GM21529 (cell line): ENCODE measurements around the gene SLIT1.
A peak's percentile ranks its signal among the peaks of the same experiment; 100 is the strongest.

Experiments
- ATAC-seq: cut with Tn5 transposase; IDR thresholded peaks from one replicate; pipeline ENCODE4 v1.9.1; 2021; ENCODE audit not compliant: unreplicated experiment

SLIT1 gene

GRCh38 chr10:97006364-97006763 lies 179.4 kb downstream of the SLIT1 start:
- ATAC-seq = no peak

DNA sequence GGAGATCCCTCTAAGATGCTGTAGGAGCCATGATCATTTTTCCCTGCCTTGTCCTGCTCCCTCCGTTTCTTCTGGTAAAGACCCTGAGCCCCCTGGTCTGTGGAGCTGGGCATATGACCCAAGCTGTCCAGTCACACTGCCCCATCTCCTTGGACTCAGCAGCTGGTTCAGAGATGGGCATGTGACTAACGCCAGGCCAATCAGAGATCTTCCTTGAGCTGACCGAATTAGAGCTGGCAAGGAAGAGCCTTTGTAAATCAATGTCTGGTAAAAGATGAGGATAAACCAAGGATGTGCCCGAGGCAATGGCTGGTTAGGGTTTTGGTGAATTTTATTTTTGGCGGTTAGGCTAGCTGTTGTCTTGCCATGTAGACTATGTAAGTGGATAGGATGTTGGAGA lies 180.4 kb downstream of the SLIT1 start:
- no peak for ATAC-seq

GRCh38 chr10:97004591-97004990 lies 181.2 kb downstream of the SLIT1 start:
- ATAC-seq = no peak

DNA sequence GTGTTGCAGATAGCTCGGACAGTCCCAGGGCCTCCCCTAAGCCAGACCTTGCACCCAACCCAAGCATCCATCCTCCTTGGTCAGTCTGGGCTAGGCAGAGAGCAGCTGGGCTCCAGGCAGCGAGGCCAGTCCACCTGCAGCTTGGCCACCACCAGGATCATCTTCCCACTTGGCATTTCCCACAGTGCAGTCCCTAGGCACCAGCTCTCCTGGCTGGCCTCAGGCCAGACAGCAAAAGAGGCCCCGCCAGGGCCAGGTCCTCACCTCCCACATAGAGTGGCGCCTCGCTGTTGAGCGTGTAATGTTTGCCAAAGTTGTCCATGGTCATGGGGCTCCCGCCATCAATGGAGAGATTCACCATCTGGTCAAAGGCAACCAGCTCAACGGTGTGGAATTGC lies 182.0 kb downstream of the SLIT1 start:
- no peak for ATAC-seq

GRCh38 chr10:97003151-97003803 lies 182.5 kb downstream of the SLIT1 start:
- ATAC-seq = no peak

DNA sequence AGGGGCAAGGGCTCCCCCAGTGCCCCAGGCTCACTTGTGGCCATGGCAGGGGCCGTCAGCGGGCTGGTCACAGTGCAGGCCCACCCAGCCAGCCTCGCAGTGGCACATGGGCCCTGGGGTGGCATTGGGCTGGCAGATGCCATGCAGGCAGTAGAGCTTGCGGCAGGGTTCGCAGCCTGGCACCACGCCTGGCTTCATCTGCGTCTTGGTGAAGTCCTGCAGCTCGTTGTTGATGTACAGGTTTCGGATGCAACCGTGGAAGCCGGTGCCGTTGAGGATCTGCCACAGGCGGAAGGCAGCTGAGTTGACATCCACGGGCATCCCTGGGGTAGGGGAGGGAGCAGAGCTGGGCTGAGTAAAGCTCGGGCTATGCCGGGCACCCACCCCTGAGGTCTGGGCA lies 183.1 kb downstream of the SLIT1 start:
- no peak for ATAC-seq

- no peak for ATAC-seq
Measured at GRCh38 chr10:97001183-97001991, 184.4 kb downstream of the SLIT1 start.

DNA sequence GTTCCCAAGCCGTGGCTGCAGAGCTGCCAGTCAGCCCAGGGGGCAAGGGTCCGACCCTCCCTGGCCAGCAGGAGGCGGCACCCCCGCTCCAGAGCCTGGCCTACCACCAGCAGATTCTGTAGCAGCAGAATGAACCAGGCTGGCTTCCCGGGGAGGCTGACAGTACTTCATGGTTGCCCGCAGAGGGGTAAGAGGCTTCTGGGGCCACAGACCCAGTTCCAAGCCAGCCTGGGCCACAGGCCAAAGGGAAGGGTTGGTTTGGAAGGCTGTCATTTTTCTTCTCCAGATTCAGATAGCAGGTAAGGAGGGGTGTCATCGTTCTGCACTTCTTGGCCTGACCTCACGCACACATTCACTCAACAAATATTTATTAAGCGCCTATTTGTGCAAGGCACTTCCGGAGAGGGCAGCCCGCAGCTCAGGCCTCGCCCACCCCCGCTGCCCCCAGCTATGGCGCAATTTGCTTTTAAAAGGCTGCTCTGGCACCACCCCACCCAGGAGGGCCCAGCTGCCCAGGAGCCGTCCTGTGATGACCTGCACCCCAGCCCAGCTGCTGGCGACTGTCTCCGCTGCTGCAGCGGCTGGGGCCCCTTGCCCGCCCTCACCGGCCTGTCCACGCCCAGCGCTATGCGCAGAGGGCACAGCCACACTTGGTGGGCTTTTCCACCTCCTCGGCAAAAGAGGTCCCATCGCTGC lies 185.1 kb downstream of the SLIT1 start:
- no peak for ATAC-seq

DNA sequence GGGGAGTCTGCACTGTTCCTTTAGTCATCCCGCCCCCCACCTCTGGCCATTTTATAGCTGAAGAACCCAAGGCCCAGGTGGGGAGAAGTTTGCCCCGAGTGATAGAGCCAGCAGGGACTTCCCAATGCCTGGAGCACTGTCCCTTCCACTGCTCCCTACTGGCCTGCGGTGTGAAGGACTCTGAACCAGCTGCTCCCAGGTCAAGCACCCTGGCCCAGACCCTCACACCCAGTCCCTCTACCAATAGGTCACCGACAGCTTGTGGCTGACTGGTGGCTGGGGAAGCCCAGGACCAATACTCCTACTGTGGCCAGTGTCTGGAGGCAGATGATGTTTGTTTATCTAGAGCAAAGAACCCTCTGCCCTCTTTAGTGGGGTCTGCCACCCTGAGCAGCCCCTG lies 185.8 kb downstream of the SLIT1 start:
- ATAC-seq = no peak

GRCh38 chr10:96999337-96999736 lies 186.4 kb downstream of the SLIT1 start:
- ATAC-seq = no peak

GRCh38 chr10:96998329-96998888 lies 187.3 kb downstream of the SLIT1 start:
- no peak for ATAC-seq

GRCh38 chr10:96996275-96996965 lies 189.3 kb downstream of the SLIT1 start:
- no peak for ATAC-seq

DNA sequence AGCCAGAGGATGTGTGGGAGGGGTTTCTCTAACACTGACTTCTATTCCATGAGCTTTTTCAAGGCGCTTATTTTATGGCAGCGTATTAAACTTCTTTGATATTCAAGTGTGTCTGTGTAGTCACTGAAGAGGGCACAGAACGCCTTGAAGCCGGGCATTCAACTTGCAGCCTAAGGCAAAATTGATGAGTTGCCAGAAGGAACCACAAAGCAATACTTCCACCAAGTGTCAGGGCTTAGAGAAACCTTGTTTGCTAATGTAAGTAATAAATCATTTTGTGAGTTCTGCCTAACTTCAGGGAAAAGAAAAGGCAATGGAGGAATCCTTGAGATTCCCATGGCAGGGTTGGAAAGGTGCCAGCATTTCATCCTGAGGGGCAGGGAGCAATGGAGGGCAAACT lies 189.9 kb downstream of the SLIT1 start:
- no peak for ATAC-seq

DNA sequence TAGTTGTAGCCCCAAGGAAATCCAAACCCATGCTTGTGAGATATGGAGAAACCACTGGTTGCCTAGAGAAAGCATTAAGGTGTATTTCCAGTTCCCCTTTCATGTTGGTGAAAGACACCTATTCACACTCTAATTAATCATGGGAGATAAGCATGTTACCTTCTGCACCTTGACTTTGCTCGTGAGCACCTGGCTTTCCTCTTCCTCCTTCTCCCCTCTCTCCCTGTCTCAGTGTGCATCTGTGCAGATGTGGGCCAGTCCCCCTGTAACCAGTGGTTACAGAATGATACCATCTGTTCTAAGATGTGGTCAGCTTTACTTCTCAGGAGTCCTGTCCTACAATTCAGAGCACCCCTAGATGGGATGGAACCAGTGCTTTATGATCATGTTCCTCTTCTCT lies 193.0 kb downstream of the SLIT1 start:
- ATAC-seq = peak; percentile 65

GRCh38 chr10:96991313-96991841 lies 194.4 kb downstream of the SLIT1 start:
- ATAC-seq = peak; percentile 44

DNA sequence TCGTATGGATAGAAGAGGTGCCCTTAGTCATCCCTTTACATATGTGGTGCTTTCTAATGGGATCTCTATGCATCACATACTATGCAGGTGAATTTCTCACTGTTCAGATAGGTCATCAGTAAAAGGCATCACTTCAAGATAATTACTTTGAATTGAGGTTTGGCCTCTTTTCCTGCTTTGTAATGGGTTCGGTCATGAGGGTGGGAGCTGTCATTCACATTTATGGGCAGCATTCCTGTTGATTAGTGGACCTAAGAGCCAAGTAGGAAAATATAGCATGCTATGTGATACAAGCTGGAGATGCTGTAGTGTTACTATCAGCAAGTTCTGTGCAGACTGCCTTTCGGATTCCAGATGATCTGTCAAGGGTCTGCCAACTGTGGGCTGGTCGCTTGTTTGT lies 197.3 kb downstream of the SLIT1 start:
- ATAC-seq = no peak

DNA sequence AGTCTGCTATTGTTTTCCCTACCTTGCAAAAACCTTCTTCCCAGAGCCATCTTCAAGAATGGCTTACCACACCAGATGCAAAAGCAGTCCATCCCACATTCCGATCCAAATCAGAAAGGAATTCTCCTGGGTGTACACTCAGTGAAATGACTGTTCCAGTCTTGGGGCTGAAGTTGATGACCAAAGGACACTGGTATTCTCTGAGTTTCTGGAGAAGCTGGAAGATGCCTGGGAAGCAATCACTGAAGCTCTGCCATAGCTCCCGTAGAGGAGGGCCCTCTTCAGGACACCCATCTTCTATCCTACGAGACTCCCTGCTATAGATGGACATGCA lies 197.9 kb downstream of the SLIT1 start:
- ATAC-seq = no peak

DNA sequence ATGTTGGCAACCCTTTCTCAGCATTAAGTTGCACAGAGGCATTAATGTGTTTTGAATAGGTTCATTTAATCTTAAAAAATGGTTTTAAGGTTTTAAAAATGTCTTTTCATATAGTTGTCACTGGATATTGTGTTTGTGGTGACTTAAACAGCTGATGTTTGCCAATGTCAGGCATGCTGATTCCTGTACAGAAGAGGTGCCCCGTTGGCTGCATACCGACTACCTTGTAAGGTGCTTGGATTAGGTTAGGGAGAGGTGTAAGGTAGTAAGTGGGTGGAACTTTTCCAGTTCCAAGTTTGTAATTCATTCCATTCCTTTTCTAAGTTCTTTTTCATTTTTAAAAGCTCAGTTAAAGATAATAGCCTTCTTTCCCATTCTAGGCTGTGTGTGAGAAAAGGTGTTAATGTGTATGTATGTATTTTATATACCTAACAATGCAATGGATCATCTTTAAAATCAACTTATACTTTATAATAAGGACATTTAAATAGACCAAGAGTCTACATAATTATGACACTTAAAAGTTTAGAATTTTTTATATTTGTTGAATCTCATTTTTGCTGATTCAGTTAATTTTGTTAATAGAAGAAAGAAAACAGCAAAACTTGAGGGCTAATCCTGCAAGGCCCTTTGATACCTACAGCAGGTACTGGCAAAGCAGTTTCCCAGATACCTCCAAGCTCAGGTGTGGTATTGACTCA lies 198.5 kb downstream of the SLIT1 start:
- ATAC-seq = no peak

DNA sequence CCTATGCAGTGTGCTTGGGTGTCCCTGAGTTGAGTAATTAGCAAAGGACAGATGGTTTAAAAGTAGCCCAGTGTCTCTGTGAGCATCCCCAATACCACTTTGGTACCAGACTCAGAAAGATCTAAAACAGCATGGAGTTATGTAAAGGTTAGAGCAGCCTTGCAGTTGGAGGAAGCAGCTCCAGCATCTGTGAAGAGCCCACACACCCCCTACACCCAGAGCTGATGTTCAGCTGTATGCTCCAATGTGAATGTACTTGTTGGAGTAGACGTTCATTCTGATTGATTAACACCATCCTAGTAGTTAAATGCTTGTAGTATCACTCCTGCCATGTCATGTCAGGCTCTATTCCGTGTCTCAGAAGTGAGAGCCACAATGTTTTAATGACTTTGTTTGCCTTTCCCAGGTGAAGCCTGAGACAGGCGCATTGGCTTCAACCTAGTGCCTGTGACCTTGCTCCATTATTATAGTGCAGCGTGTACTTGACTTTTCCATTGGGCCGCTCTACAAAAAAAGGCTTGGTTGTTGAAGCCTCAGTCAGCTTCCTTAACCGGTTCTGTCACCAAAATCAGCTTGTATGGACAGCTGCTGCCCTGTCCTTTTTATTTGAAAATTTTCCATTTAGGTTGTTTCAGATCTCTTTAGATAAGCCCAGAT lies 199.4 kb downstream of the SLIT1 start:
- ATAC-seq = no peak
